Lower lobe of right lung (tissue), 2 donors: Measurements from ENCODE around the gene RASGEF1B. TPM values are rescaled to one million over a fixed set of nuclear protein-coding genes. Genes with fewer than 3 reads are reported as not detected.
"Not testable (repeated sequence)": the region's sequence is repeated elsewhere in the genome, so short reads cannot be mapped to it uniquely, and the experiment has no call there.

ENCODE experiments used
- ATAC-seq, 2 donors: fragments of 200-7000 bp; cut with Tn5 transposase; one replicate each; pipeline ENCODE4 v1.9.1; 2020 to 2022; ENCODE audit warnings: mild to moderate bottlenecking in 2 of 2, moderate library complexity in 2 of 2
- DNase-seq: peaks from one replicate; pipeline ENCODE4 v3.0.0-alpha.2; 2020
- H3K27ac ChIP-seq: fragments of 200-600 bp; one replicate; pipeline ENCODE4 v1.8.0; 2022
- H3K27me3 ChIP-seq: fragments of 200-600 bp; one replicate; pipeline ENCODE4 v1.8.0; 2022; ENCODE audit warnings: low read depth
- H3K36me3 ChIP-seq: fragments of 200-600 bp; one replicate; pipeline ENCODE4 v1.8.0; 2022; ENCODE audit warnings: mild to moderate bottlenecking
- H3K4me1 ChIP-seq: fragments of 200-600 bp; one replicate; pipeline ENCODE4 v1.8.0; 2022
- H3K4me3 ChIP-seq: fragments of 200-600 bp; one replicate; pipeline ENCODE4 v1.8.0; 2022; ENCODE audit warnings: mild to moderate bottlenecking
- H3K9me3 ChIP-seq: fragments of 200-600 bp; one replicate; pipeline ENCODE4 v1.8.0; 2022
- CTCF ChIP-seq: fragments of 200-600 bp; IDR thresholded peaks from one replicate; pipeline ENCODE4 v1.8.0; 2022; ENCODE audit warnings: antibody characterized with exemption, mild to moderate bottlenecking
- intact Hi-C: fragments of 100-400 bp; cut with DNase I; formaldehyde crosslinking; loops from one replicate; pipeline ENCODE4 v1.11.0; 2022
- total RNA-seq: library from RNA; stranded (reverse); fragmentation: NEBNext Ultra II Directional; extraction: Animal tissue kit (Norgen Biotek cat#: 25700); gene quantifications from one replicate; pipeline ENCODE4 v1.2.1, GENCODE V29; 2021
- donor health status: DM: no; HTN: yes; CAD: no; lungs with severe emphysema.

RASGEF1B gene
- total RNA-seq, 1 donor from 2014 or later = 63.0 TPM

- intact Hi-C loops = no loop called here
- TF ChIP-seq CTCF = no peak
- no peaks in the 10 kb centered on the region for H3K9me3 ChIP-seq
- no peaks in the 10 kb centered on the region for H3K27me3 ChIP-seq
- H3K36me3 ChIP-seq = no peaks in the 10 kb centered on the region
- H3K4me3 ChIP-seq = no peak overlapping the region
- ATAC-seq (peak; percentile 37 to 45), DNase-seq (no peak)
- peak overlapping the region; percentile 44 for H3K27ac ChIP-seq
- H3K4me1 ChIP-seq = peaks cover 37% of the 10 kb centered on the region
Measured at GRCh38 chr4:81490403-81491160, 18.9 kb upstream of the RASGEF1B start.

GRCh38 chr4:81486502-81486901, 14.8 kb upstream of the RASGEF1B start:
- no peak for TF ChIP-seq CTCF
- Histone ChIP-seq H3K4me1 (peaks cover 5% of the 10 kb centered on the region), H3K27ac (no peak overlapping the region), H3K27me3 (no peaks in the 10 kb centered on the region), H3K4me3 (no peak overlapping the region), H3K36me3 (no peaks in the 10 kb centered on the region), H3K9me3 (no peaks in the 10 kb centered on the region)
- ATAC-seq = no peak
- intact Hi-C loops = no loop called here
- no peak for DNase-seq

GRCh38 chr4:81485310-81485980, 13.7 kb upstream of the RASGEF1B start:
- no peak overlapping the region for H3K4me3 ChIP-seq
- ATAC-seq (no peak), DNase-seq (no peak)
- no peaks in the 10 kb centered on the region for H3K9me3 ChIP-seq
- intact Hi-C loops = no loop called here
- no peaks in the 10 kb centered on the region for H3K36me3 ChIP-seq
- no peak for TF ChIP-seq CTCF
- H3K27me3 ChIP-seq = no peaks in the 10 kb centered on the region
- no peaks in the 10 kb centered on the region for H3K4me1 ChIP-seq
- H3K27ac ChIP-seq = no peak overlapping the region

GRCh38 chr4:81482326-81482725, 10.6 kb upstream of the RASGEF1B start:
- no peak for TF ChIP-seq CTCF
- intact Hi-C loops = no loop called here
- H3K9me3 ChIP-seq = no peaks in the 10 kb centered on the region
- no peaks in the 10 kb centered on the region for H3K27me3 ChIP-seq
- ATAC-seq (peak in 1 of 2 donors; percentile 43), DNase-seq (no peak)
- peak overlapping the region; percentile 2 for H3K27ac ChIP-seq
- H3K4me3 ChIP-seq = no peak overlapping the region
- no peaks in the 10 kb centered on the region for H3K36me3 ChIP-seq
- H3K4me1 ChIP-seq = no peaks in the 10 kb centered on the region

- ATAC-seq (no peak), DNase-seq (no peak)
- Histone ChIP-seq H3K36me3 (no peaks in the 10 kb centered on the region), H3K4me1 (no peaks in the 10 kb centered on the region), H3K4me3 (no peak overlapping the region), H3K27ac (no peak overlapping the region), H3K9me3 (no peaks in the 10 kb centered on the region), H3K27me3 (no peaks in the 10 kb centered on the region)
- intact Hi-C loops = no loop called here
- TF ChIP-seq CTCF = no peak
Measured at GRCh38 chr4:81481151-81481550, 9.4 kb upstream of the RASGEF1B start.

GRCh38 chr4:81479573-81479972, 7.9 kb upstream of the RASGEF1B start:
- H3K4me3 ChIP-seq, H3K4me1 ChIP-seq, ATAC-seq, H3K9me3 ChIP-seq, H3K27me3 ChIP-seq, intact Hi-C loops, H3K36me3 ChIP-seq, DNase-seq, H3K27ac ChIP-seq: not testable (repeated sequence)

- H3K4me3 ChIP-seq, H3K36me3 ChIP-seq, intact Hi-C loops, H3K27me3 ChIP-seq, H3K9me3 ChIP-seq, ATAC-seq: not testable (repeated sequence)
- peaks cover 36% of the 10 kb centered on the region for H3K4me1 ChIP-seq
- peak overlapping the region; percentile 97 for H3K27ac ChIP-seq
- peak; percentile 72 for DNase-seq
Measured at GRCh38 chr4:81473331-81474265, 1.9 kb upstream of the RASGEF1B start.
